Heart left ventricle (tissue), 16 donors: ENCODE measurements around the gene SLCO6A1. TPM values are rescaled to one million over a fixed set of nuclear protein-coding genes. Genes with fewer than 3 reads are reported as not detected.

ENCODE experiments used
- ATAC-seq, 4 donors: fragments of 200-7000 bp; cut with Tn5 transposase; one replicate each; pipeline ENCODE4 v1.9.1; 2020 to 2022; ENCODE audit warnings: moderate library complexity in 4 of 4, mild to moderate bottlenecking in 3 of 4, moderate number of reproducible peaks in 1 of 4
- DNase-seq, 5 donors: peaks; one replicate each; pipeline ENCODE4 v3.0.0-alpha.2; 2020
- H3K27ac ChIP-seq, 12 donors: fragments of 200-600 bp; sonication (generic) in 4 of 12; one replicate each; pipeline versions ENCODE4 v1.5.0 to v1.8.0; 2016 to 2022; ENCODE audit warnings: mild to moderate bottlenecking in 2 of 12
- H3K27me3 ChIP-seq, 9 donors: fragments of 200-600 bp; sonication (generic) in 2 of 9; one replicate each; pipeline versions ENCODE4 v1.5.1 to v1.8.0; 2016 to 2022; ENCODE audit warnings: mild to moderate bottlenecking in 3 of 9
- H3K36me3 ChIP-seq, 9 donors: fragments of 200-600 bp; sonication (generic) in 2 of 9; one replicate each; pipeline versions ENCODE4 v1.5.0 to v1.8.0; 2018 to 2022; ENCODE audit warnings: mild to moderate bottlenecking in 2 of 9
- H3K4me1 ChIP-seq, 12 donors: fragments of 200-600 bp; sonication (generic) in 4 of 12; one replicate each; pipeline versions ENCODE4 v1.5.0 to v1.8.0; 2016 to 2022; ENCODE audit warnings: mild to moderate bottlenecking in 3 of 12
- H3K4me3 ChIP-seq, 12 donors: fragments of 200-600 bp; sonication (generic) in 4 of 12; one replicate each; pipeline versions ENCODE4 v1.5.0 to v1.8.0; 2017 to 2022; ENCODE audit warnings: mild to moderate bottlenecking in 9 of 12, moderate library complexity in 4 of 12
- H3K9me3 ChIP-seq, 12 donors: fragments of 200-600 bp; sonication (generic) in 4 of 12; one replicate each; pipeline versions ENCODE4 v1.5.0 to v1.8.0; 2016 to 2022; ENCODE audit warnings: mild to moderate bottlenecking in 1 of 12
- POLR2A ChIP-seq, 2 donors: fragments of 450-650 bp; IDR thresholded peaks; one replicate each; pipeline ENCODE4 v1.6.1; 2017; ENCODE audit warnings: antibody characterized with exemption in 2 of 2, mild to moderate bottlenecking in 2 of 2, moderate library complexity in 2 of 2
- WGBS, 4 donors: extraction: QIAGEN DNeasy Blood & Tissue Kit in 2 of 4; methylation state at CpG; one replicate each; pipeline versions ENCODE4 v1.1.5 to v1.1.7; 2013 to 2018; 5-methylcytosine and 5-hydroxymethylcytosine counted together
- intact Hi-C, 10 donors: fragments of 100-400 bp; cut with DNase I; formaldehyde crosslinking; loops; one replicate each; pipeline versions ENCODE4 v1.11.1 to v1.14.2; 2022
- polyA plus RNA-seq, 2 donors: library from polyadenylated mRNA; stranded (reverse); fragments of 200-250 nt; gene quantifications; one replicate each; pipeline ENCODE4 v1.2.3, GENCODE V29; 2013
- total RNA-seq, 9 donors: library from RNA; depleted of rRNA in 2 of 9; stranded (reverse); fragments of >200 nt in 2 of 9; fragmentation: NEBNext Ultra II Directional in 3 of 9; extraction: Animal tissue kit (Norgen Biotek cat#: 25700) in 3 of 9; gene quantifications; one replicate each; pipeline versions ENCODE4 v1.1.0 to v1.2.4, GENCODE V29; 2016 to 2023
- TF ChIP-seq, protein P1 (sequence below), 12 donors: fragments of 200-600 bp; sonication (generic) in 4 of 12; IDR thresholded peaks; one replicate each; pipeline versions ENCODE4 v1.5.0 to v1.8.0; 2018 to 2022; ENCODE audit warnings: antibody characterized with exemption in 12 of 12, mild to moderate bottlenecking in 5 of 12
- donor health status: ischemic (EF 13 %, LVEDD 7.1; RV severe dilation, severe dysfunction).
- donor health status: healthy with polysubstance abuse.
- donor health status: DM: no; HTN: yes; CAD: no.
- donor health status: DM: no; HTN: no; CAD: no.
- donor health status: ischemic (EF 25% LVEDD 6.9; RV normal size, moderate dysfunction).
- donor health status: ischemic (EF 25% LVEDD 5.7; RV mildly dilated, moderate dysfunction).
- donor health status: healthy.
- donor health status: DM: yes; HTN: yes; CAD: no.
- donor health status: ischemic (EF 35%, LVEDD 5.7; RV mildly dilated, moderate dysfunction).
- donor health status: nonischemic (EF 11% LVEDD 7.7; RV severe dilation, severe dysfunction).
- donor health status: DM: yes; HTN: yes; CAD: no.
- donor health status: PGD.
- donor health status: ischemic (EF 29% LVEDD 5.4; RV normal size, mild dysfunction).
- donor health status: nonischemic (EF 23%, LVEDD 6.1; RV moderate dilation, normal function).

SLCO6A1 gene
- total and polyA plus RNA-seq, 11 donors = not detected

GRCh38 chr5:102388235-102388634 lies 110.6 kb downstream of the SLCO6A1 start:
- Histone ChIP-seq H3K27me3 (no peaks in the 10 kb centered on the region), H3K9me3 (peaks cover 0 to 22% (median 7%) of the 10 kb centered on the region in 12 donors), H3K27ac (no peak overlapping the region), H3K4me3 (no peak overlapping the region), H3K4me1 (no peaks in the 10 kb centered on the region), H3K36me3 (no peaks in the 10 kb centered on the region)
- 41 to 49% (median 44%) methylated on average over 2 of the region's 2 CpGs for WGBS, 4 donors
- no peak for DNase-seq
- TF ChIP-seq, protein P1, sequence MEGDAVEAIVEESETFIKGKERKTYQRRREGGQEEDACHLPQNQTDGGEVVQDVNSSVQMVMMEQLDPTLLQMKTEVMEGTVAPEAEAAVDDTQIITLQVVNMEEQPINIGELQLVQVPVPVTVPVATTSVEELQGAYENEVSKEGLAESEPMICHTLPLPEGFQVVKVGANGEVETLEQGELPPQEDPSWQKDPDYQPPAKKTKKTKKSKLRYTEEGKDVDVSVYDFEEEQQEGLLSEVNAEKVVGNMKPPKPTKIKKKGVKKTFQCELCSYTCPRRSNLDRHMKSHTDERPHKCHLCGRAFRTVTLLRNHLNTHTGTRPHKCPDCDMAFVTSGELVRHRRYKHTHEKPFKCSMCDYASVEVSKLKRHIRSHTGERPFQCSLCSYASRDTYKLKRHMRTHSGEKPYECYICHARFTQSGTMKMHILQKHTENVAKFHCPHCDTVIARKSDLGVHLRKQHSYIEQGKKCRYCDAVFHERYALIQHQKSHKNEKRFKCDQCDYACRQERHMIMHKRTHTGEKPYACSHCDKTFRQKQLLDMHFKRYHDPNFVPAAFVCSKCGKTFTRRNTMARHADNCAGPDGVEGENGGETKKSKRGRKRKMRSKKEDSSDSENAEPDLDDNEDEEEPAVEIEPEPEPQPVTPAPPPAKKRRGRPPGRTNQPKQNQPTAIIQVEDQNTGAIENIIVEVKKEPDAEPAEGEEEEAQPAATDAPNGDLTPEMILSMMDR (IDR thresholded peaks at IDR 0.05) = no peak
- TF ChIP-seq POLR2A (IDR thresholded peaks at IDR 0.05) = no peak
- intact Hi-C loops = no loop called here
- no peak for ATAC-seq

GRCh38 chr5:102385365-102385764 lies 113.4 kb downstream of the SLCO6A1 start:
- Histone ChIP-seq H3K4me3 (no peak overlapping the region), H3K36me3 (no peaks in the 10 kb centered on the region), H3K27me3 (no peaks in the 10 kb centered on the region), H3K27ac (no peak overlapping the region), H3K4me1 (no peaks in the 10 kb centered on the region), H3K9me3 (peaks cover 0 to 31% (median 7%) of the 10 kb centered on the region in 12 donors)
- ATAC-seq (no peak), DNase-seq (no peak)
- intact Hi-C loops = no loop called here
- TF ChIP-seq, protein P1 (IDR thresholded peaks at IDR 0.05) = no peak
- 70 to 76% (median 73%) methylated on average over 1 of the region's 1 CpG for WGBS, 4 donors

GRCh38 chr5:102380174-102380573 lies 118.6 kb downstream of the SLCO6A1 start:
- no peaks in the 10 kb centered on the region for H3K27me3 ChIP-seq
- DNase-seq (no peak), ATAC-seq (no peak)
- no peaks in the 10 kb centered on the region for H3K36me3 ChIP-seq
- intact Hi-C loops = no loop called here
- H3K9me3 ChIP-seq = peaks cover 0 to 29% (median 3%) of the 10 kb centered on the region in 12 donors
- no peak for TF ChIP-seq POLR2A (IDR thresholded peaks at IDR 0.05)
- TF ChIP-seq, protein P1 (IDR thresholded peaks at IDR 0.05) = no peak
- no peak overlapping the region for H3K27ac ChIP-seq
- no peak overlapping the region for H3K4me3 ChIP-seq
- H3K4me1 ChIP-seq = no peaks in the 10 kb centered on the region

DNA sequence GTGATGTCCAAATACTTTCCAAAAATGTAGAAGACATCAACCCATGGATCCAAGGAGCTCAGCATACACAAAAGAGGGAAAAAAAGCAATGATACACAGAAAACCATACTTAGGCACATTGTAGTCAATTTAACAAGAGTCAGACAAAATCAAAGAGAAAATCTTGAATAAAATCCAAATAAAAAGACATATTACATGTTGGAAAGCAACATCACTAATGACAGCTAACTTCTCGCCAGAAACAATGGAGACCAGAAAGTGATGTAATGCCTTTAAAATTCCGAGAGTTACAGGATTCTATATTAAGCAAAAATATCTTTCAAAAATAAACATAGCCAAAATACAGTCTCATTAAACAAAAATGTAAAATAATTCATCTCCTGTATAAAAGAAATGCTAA lies 122.9 kb downstream of the SLCO6A1 start:
- H3K4me1 ChIP-seq = no peaks in the 10 kb centered on the region
- ATAC-seq (no peak), DNase-seq (no peak)
- 36 to 53% (median 44%) methylated on average over 2 of the region's 2 CpGs for WGBS, 4 donors
- H3K4me3 ChIP-seq = no peak overlapping the region
- no peak overlapping the region for H3K27ac ChIP-seq
- H3K9me3 ChIP-seq = peaks cover 0 to 6% (median 0%) of the 10 kb centered on the region in 12 donors
- H3K36me3 ChIP-seq = no peaks in the 10 kb centered on the region
- TF ChIP-seq POLR2A (IDR thresholded peaks at IDR 0.05) = no peak
- TF ChIP-seq, protein P1 (IDR thresholded peaks at IDR 0.05) = no peak
- intact Hi-C loops = no loop called here
- H3K27me3 ChIP-seq = no peaks in the 10 kb centered on the region
